Activated CD8-positive, alpha-beta memory T cell treated with anti-CD3 and anti-CD28 coated beads, Interleukin-2, amount 50 U/mL, for 24 hours (primary cell): ENCODE data around the gene RGP1.
A peak's percentile ranks its signal among the peaks of the same experiment; 100 is the strongest.

ENCODE experiments used
- DNase-seq: peaks from one replicate; pipeline ENCODE4 v3.0.0-alpha.2; 2020; ENCODE audit errors: extremely low read depth

RGP1 gene

DNA sequence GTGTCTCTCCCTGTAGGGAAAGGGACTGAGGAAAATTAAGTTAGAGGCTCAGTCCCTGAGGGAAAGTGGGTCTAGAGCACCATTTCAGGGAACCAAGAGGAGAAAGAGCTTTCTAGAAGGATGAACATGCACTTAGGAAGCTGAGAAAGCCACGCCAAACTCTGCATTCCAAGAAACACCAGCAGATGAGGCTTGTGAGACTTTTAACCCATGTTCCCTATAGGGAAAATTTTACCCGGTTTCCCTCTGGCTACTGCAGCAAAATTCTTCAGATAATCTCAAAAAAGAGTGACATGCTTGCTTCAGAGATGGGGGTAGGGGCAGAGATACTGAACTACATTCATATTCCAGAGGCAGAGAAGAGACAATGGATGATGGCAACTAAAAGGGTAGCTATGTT lies 25.7 kb upstream of the RGP1 start:
- DNase-seq: no peak

DNA sequence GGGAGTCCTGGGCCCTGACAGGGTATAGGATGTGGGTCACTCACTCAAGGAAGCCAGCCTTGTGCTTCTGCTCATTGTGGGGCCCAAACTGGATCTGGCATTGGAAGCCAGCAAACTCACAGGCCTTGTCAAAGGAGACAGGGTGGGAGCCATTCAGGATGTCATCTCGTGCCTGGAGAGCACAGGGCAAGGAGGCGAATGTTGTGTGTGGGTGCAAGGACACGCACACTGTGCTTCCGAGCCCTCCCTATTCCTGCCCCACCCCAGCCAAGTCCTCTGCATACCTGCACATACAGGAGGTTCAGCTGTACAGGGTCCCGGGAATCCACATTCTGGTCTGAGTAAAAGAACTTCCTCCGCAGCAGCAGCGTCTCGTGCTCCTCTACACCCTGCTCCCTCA lies 25.2 kb upstream of the RGP1 start:
- no peak for DNase-seq

DNA sequence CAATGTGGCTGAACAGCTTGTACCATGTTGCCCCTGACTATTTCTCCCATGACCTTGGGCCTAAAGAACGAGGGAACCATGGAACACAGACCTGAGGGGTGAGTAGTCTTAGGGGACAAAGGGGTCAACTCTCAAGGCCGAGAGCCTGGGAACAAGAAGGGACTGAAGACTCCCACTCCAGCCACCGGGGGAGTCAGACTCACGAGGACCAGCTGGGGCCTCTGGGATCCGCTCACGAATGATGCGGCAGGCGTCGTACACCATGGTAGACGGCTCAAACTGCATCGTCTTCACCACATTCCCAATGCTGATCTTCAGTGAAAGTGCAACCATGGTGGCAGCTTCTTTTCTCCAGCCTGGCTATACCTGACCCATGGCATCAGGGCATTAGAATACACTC lies 23.7 kb upstream of the RGP1 start:
- no peak for DNase-seq

DNA sequence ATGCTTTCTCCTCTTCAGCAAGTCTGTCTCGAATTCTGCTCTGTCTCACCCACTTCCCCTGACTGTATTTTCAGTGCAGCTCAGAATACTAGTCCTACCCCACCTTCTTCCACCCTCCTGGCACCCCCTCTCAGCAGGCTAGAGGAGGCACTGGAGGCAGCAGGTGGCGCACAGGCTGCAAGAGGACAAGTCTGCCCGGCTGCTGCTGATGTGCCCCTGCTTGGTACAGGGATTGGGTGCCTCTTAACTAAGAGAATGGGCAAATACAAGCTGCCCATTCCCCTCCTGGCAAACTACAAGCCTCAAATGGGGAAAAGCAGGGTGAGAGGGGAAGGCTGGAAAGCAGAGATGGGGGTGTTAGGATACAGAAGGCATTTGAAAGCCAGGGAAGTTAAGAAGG lies 22.2 kb upstream of the RGP1 start:
- no peak for DNase-seq

DNA sequence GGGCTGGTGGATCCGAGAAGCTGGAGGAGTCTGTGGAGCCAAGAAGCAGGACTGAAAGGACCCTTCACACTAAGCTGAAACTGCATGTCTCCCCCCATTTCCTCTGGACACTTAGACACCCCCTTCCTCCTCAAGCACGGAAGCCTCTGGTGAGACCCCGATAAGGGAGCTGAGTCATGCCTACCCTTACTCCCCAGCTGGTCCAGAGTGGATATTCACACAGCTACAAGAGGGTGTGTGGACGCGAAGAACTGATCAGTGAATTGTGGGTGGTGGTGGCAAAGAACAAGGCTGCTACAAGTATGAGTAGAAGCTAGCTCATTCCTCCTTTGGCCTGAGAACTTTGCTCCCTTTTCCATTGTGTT lies 21.4 kb upstream of the RGP1 start:
- DNase-seq: no peak

DNA sequence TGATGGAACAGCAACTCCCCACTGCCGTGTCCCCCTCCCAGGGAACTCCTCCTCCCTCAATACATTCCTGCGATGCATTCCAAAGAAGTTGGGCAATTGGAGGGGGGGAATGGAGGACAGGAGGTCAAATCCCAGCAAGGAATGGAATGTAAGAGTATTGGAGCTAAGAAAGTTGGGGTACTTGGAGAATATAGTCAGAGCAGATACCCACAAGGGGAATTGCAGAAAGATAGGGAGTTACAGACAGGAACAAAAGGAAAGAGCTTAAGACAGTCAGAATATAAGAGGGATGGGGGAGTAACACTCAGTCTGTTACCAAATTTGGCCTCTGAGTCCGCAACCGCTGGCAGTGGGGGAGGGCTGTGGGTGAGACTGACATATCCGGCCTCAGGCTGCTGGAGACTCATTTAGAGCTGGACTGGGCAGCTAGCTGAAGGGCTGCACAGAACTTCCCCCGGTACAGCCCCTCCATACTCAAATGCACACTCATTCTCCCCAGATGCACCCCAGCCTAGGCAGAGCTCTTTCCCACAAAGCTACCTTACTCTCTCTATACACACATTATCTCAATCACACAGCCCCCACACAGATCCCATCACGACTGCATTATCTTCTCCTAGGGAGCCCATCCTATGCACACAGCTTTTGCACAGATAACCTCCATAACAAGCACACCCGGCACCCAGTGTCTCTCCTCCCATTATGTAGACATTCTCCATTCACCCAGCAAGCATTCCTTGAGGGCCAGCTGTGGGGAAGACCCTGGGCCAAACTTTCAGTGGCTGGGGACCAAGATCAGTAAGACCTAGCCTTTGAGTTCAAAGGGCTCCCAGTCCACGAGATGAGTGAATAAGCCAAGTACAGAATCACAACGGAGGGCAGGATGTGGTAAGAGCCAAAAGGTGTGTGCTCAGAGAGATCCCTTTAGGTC lies 20.8 kb upstream of the RGP1 start:
- DNase-seq: no peak

DNA sequence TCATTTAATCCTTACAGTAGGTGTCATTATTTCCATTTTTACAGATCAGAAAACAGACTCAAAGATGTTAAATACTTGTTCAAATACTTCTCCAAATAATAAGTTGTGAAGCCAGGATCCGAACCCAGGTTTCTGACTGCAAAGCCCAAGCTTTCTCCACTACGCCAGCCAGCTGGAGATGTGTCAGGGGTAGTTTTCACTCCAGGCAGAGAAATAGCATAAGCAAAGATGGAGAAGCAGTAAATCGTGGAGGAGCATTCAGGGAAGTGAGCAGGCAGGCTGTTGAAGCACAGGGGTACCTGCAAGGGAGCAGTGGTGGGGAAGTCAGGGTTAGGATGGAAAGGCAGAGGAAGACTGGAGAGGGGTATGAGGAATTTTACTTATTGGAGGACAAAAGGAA lies 20.0 kb upstream of the RGP1 start:
- DNase-seq: no peak

DNA sequence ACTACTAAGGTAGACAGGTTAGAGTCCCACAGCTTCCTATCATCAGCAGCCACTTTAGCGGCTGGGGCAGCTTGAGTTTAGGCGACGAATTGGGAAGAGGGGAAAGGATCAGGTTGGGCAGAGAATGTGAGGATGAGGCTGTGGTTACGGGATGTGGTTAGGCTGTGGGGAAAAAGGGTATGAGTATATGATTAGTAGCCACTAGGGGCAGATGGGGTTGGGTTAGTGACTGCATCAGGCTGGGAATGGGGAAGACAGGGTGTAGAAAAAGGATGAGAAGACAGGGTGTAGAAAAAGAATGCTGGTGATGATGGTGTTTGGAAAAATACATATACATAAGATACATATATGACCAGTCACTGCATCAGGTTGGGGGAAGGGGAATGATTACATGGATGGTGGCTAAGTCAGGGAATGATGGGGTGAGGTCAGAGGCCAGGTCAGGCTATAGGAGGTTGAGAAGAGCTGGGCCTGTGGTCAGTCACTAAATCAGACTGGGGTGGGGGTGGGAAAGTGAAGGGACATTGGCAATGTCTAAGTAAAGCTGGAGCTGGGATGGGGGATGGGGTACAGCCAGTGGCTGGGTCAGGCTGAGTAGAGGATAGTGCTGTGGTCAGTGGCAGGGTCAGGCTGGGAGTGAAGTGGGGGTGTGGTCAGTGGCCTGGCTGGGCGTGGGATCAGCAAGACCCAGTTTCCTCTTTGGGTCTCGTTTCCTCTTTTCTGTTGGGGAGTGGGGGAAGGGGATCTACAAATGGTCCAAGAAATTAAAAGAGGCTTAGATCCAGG lies 19.2 kb upstream of the RGP1 start:
- no peak for DNase-seq

DNA sequence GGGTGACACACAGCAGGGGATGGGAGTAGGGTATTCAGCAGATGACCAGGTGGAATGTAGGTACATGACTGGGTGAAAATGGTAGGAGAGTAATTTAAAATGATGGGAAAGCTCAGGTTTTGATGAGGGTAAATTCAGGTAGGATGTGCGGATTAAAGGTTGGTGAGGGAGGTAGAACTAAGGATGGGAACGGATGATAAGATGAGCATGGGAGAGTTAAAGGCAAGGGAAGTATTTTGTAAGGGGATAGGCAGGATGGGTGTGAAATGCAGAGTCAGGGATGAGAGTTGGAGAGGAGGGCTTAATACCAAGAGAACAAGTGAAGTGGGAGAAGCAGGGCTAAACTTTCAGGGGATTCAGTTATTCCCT lies 18.6 kb upstream of the RGP1 start:
- DNase-seq: no peak

DNA sequence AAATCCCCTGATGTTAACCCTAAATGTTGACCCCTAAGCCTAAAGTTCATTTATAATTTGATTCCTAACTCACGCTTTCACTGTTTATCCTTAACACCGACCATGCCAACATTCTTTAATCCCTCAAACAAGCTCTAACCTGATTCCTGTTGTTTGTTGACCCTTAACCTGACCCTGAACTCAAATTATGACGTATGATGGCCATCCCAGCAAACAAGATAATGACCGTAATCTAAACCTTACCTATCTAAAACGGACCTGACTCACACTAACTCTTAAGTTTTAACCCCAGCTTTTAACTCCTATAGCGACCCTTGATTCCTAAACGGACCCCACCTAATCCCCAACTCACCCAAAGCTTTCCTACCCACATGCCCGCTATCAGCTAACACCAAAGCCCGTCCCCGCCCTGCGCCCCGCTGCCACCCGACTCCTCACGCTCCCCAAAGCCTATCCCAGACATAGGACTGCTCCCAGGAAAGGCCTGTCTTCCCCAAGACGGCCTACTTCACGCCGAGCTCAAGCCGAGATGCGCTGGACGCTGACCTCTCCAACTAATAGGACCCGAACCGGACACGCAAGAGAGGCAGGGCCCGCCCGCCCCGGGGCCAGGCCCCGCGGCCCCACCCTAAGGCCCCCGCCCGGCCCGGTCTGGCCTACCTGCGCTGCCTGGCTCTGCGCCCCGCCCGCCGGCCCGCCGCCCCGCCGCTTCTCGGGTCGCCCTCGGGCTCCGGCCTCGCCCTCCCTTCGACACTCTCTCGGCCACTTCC lies 17.5 kb upstream of the RGP1 start:
- DNase-seq: no peak

DNA sequence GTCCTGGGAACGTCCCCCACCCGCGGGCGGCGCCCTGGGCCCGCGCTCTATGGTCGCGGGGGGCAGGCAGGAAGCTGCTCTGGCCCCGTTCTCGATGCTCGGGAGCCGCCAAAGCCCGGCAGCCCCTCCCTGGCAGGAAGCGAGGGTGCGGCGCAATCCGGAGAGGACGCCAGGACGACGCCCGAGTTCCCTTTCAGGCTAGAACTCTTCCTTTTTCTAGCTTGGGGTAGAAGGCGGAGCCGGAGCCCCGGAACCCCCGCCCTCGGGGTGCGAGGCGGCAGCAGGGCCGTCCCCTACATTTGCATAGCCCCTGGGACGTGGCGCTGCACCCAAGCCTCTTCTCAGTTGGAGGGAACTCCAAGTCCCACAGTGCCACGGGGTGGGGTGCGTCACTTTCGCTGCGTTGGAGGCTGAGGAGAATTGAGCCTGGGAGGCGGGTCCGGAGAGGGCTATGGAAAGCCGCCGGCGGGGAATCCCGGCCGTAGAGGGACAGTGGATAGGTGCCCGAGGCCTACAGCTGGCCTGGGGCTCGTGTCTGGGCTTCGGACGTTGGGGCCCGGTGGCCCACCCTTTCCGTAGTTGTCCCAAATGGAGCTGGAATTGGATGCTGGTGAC lies 16.8 kb upstream of the RGP1 start, which contains the start of the genes CREB3 and TLN1:
TSS of gene CREB3 (plus strand) at position 482 of the 615 bp plus-strand sequence. CDS start at position 589, 107 bp downstream.
TSS of gene TLN1 (minus strand) at position 11 of the 615 bp plus-strand sequence. CDS start 6,501 bp downstream, outside the sequence.
- peak; percentile 94 for DNase-seq

DNA sequence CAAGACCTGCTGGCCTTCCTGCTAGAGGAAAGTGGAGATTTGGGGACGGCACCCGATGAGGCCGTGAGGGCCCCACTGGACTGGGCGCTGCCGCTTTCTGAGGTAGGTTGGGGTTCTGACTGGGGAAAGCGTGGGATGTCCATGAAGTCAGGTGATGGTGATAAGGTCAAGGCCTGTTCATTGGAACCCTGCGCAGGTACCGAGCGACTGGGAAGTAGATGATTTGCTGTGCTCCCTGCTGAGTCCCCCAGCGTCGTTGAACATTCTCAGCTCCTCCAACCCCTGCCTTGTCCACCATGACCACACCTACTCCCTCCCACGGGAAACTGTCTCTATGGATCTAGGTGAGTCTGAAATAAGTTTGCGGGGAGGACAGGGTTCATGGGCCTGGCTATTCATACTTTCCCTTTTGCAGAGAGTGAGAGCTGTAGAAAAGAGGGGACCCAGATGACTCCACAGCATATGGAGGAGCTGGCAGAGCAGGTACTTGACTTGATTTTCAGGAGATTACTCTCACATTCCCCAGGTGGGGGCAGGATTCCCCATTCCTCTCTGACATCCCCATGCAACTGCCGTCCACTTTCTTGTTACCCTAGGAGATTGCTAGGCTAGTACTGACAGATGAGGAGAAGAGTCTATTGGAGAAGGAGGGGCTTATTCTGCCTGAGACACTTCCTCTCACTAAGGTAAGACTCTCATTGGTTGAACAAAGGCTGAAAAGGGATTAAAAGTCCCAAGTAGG lies 16.1 kb upstream of the RGP1 start:
- no peak for DNase-seq

DNA sequence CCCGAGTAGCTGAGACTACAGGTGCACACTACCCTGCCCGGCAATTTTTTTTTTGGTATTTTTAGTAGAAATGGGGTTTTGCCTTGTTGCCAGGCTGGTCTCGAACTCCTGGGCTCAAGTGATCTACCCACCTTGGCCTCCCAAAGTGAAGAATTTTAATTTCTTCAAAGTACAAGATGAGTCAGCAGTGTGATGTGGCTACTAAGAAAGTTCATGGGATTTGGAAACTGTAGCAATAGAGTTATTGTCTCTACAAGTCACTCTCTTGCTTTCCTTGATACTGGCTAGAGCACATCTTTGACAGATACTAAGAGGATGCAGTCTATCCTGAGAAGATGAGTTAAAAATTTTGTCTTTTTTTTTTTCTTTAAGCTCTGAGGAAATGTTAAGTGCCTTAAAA lies 15.0 kb upstream of the RGP1 start:
- no peak for DNase-seq

DNA sequence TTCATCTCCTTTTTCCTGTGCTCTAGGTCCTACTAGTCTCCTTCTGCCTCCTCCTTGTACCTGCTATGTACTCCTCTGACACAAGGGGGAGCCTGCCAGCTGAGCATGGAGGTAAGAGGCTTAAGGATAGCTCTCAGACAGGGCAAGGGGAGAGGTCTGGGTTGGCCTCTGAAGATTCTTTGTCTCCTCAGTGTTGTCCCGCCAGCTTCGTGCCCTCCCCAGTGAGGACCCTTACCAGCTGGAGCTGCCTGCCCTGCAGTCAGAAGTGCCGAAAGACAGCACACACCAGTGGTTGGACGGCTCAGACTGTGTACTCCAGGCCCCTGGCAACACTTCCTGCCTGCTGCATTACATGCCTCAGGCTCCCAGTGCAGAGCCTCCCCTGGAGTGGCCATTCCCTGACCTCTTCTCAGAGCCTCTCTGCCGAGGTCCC lies 12.9 kb upstream of the RGP1 start:
- DNase-seq: no peak

DNA sequence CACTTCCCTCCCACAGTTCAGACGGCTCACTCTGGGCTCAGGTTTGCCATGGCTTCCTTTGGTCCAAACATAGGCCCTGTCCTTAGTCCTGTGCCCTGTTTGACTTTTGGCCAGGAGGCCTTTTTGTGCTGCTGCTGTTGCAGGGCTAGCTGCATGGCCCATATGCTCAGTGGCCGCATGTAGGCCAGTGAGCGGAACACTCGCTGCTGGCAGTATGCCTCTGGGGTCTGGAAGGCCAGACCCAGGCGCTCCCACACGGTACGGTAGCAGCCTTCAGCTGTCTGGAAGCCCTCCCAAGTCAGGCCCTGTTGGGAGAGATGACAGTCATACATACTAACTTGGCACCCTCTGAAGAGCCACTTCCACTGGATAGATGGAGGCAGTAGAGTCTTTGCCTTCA lies 11.9 kb upstream of the RGP1 start:
- no peak for DNase-seq

DNA sequence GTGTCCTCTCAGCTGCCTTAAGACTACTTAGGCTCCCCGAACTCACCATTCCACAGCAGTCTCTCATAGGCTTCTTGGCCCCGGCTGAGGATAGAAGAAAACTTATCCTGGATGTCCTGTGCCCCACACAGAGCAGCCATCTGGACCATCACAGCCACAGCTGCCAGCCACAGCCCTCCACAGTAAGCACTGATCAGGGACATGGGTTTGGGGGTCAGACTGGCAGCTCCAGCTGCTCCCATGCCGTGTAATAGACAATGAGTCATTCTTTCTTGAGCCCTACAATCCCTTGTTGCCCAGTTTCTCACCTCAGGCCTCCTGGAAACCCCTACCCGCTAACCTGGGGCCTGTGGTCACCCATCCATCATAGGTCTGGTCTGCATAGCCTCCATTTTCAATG lies 10.9 kb upstream of the RGP1 start:
- no peak for DNase-seq

DNA sequence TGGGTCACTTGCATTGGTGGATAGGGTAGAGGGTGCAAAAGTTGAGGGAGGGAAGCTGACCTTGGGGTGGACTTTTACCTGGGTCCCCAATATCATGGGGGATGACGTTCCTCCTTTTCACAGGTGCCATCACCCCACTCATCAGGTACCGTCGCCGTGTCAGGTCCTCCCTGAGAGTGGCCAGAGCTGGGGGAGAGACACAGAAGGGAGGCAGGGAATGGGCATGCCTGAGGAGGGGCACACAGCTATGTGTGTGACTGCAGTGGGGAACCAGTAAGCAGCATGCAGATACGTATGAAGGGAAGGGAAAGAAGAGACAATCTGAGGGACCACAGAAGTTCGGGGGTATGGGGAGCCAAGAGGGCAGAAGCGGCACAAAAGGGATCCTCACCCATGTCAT lies 10.2 kb upstream of the RGP1 start:
- no peak for DNase-seq

DNA sequence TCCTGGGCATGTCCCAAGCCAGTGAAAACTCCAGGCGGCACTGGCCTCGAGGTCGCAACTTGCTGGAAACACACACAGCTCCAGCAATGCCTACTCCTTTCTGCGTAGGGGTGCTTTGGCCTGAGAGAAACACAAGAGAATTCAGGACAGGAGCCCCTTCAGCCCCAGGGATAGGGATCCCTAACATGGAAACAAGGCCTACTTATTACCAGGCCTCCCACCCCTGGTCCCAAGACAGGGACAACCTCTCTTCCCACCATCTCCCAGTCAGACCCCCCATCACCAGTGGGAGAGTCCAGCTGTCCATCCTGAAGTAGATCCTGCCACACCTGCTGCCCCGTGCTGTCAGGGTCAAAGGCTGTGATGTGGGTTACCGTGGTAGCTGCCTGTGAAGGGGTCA lies 8.8 kb upstream of the RGP1 start:
- no peak for DNase-seq

DNA sequence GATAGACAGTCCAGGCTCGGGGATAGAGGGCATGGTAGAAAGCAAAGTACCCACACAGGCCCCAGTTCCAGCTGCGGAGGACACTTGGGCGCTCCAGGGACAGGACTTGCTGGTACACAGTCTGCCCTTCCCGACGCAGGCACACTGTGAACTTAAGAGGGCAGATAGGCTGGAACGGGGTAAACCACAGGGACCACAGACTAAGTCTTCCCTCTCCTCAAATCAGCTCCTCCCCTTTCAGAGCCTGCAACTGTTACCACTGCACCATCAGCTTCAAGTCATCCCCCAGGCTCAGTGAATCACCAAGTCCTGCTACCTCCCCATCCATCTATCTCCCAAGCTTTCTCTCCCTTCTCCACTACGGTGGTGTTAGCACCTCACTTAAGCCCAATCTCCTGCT lies 7.3 kb upstream of the RGP1 start:
- DNase-seq: no peak

DNA sequence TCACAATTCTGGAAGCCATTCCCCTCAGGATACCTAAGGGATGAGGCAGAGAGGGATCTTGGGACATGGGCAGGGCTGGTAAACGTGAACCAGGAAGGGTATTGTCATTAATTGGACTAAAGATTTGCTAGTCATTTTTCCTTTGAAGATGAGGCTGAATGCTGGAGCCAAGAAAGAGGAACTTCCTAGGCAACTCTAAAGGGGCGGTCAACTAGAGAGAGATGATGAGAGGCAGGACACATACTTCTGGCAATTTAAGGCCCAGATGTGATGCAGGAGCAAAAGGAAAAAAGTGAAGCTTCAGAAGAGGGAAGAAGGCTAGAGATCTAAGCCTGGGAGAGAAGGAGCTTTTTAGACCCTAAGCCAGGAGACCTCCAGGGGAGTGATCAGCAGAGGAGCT lies 5.6 kb upstream of the RGP1 start:
- DNase-seq: no peak

DNA sequence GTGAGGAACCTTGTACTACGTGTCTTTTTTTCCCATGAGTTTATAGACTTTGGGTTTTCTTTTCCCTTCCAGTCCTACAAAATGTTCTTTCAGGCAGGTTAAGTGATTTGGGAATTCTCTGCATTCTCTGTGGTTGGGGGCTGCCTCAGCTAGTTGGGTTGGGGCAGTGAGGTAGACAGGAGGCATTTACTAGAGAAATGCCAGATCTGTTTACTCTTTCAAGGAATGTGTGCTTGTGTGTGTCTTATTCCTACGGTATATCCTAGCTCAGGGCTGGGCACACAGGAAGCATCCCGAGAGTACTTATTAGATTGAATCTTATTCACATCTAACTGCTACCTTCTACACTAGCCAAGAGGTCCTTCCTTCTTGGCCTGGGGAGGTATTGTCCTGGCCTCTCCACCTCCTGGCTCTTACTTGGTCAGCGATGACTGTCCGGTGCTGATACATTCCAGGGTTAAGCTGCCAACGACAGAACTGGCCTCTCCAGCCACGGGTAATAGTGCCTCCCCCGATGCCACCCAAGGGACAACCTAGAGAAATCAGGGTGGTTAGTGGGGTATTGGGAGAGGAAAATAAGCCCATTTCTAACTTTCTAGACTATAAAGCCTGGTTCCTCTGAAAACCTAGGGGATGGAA lies 5.1 kb upstream of the RGP1 start:
- DNase-seq: no peak
